IMR-90 (cell line): ENCODE measurements around the gene PHOX2A.

ENCODE experiments used
- BHLHE40 ChIP-seq: fragments of 150-350 bp; IDR thresholded peaks from 2 replicates; pipeline ENCODE4 v1.6.1; 2016; ENCODE audit warnings: mild to moderate bottlenecking, low read depth, low read length
- CEBPB ChIP-seq: IDR thresholded peaks from 2 replicates; pipeline ENCODE4 v1.6.1; 2012; ENCODE audit warnings: low read depth, low read length, improper control_type of control experiment
- FOS ChIP-seq: fragments of 150-350 bp; IDR thresholded peaks from 2 replicates; pipeline ENCODE4 v1.6.1; 2016; ENCODE audit warnings: low read depth, low read length
- MAZ ChIP-seq: IDR thresholded peaks from 2 replicates; pipeline ENCODE4 v1.6.1; 2012; ENCODE audit warnings: low read depth, mild to moderate bottlenecking, low read length, improper control_type of control experiment, moderate library complexity, borderline replicate concordance
- MXI1 ChIP-seq: IDR thresholded peaks from 2 replicates; pipeline ENCODE4 v1.6.1; 2012; ENCODE audit warnings: low read depth, mild to moderate bottlenecking, low read length, moderate library complexity, borderline replicate concordance
- NFE2L2 ChIP-seq: fragments of 150-350 bp; IDR thresholded peaks from 2 replicates; pipeline ENCODE4 v1.6.1; 2016; ENCODE audit warnings: low read depth, mild to moderate bottlenecking, low read length
- POLR2A ChIP-seq: IDR thresholded peaks from 2 replicates; pipeline ENCODE4 v1.6.1; 2012; ENCODE audit warnings: mild to moderate bottlenecking, low read depth, low read length
- RAD21 ChIP-seq: IDR thresholded peaks from 2 replicates; pipeline ENCODE4 v1.6.1; 2012; ENCODE audit warnings: low read length, improper control_type of control experiment
- RFX5 ChIP-seq: IDR thresholded peaks from 2 replicates; pipeline ENCODE4 v1.8.0; 2012; ENCODE audit warnings: low read depth, mild to moderate bottlenecking, low read length, moderate library complexity
- SMC3 ChIP-seq: fragments of 150-350 bp; IDR thresholded peaks from 2 replicates; pipeline ENCODE4 v1.6.1; 2016; ENCODE audit warnings: low read depth, mild to moderate bottlenecking, antibody characterized with exemption, low read length, moderate library complexity
- USF2 ChIP-seq: fragments of 150-350 bp; IDR thresholded peaks from 2 replicates; pipeline ENCODE4 v1.6.1; 2017; ENCODE audit warnings: mild to moderate bottlenecking, antibody characterized with exemption, low read length, low read depth
- TF ChIP-seq, protein P1 (sequence below): conservative IDR thresholded peaks from 2 replicates; pipeline ENCODE4 v1.5.1; 2012; ENCODE audit warnings: mild to moderate bottlenecking, low read depth, low read length, improper control_type of control experiment

GRCh38 chr11:72250661-72251464 is 6.9 kb upstream of the PHOX2A start:
- TF ChIP-seq MXI1 (no peak), CEBPB (no peak), POLR2A (no peak), MAZ (no peak), RFX5 (no peak), BHLHE40 (no peak), RAD21 (no peak), FOS (no peak), SMC3 (no peak), NFE2L2 (no peak), USF2 (no peak)
- TF ChIP-seq, protein P1, sequence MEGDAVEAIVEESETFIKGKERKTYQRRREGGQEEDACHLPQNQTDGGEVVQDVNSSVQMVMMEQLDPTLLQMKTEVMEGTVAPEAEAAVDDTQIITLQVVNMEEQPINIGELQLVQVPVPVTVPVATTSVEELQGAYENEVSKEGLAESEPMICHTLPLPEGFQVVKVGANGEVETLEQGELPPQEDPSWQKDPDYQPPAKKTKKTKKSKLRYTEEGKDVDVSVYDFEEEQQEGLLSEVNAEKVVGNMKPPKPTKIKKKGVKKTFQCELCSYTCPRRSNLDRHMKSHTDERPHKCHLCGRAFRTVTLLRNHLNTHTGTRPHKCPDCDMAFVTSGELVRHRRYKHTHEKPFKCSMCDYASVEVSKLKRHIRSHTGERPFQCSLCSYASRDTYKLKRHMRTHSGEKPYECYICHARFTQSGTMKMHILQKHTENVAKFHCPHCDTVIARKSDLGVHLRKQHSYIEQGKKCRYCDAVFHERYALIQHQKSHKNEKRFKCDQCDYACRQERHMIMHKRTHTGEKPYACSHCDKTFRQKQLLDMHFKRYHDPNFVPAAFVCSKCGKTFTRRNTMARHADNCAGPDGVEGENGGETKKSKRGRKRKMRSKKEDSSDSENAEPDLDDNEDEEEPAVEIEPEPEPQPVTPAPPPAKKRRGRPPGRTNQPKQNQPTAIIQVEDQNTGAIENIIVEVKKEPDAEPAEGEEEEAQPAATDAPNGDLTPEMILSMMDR = no peak
